ENCODE measurements around the gene SERPIND1.
A peak's percentile ranks its signal among the peaks of the same experiment; 100 is the strongest.
"Not testable (repeated sequence)": the region's sequence is repeated elsewhere in the genome, so short reads cannot be mapped to it uniquely, and the experiment has no call there.

Gene SERPIND1

GRCh38 chr22:20747223-20747622 is 26.7 kb upstream of the SERPIND1 start:
- no peak for DNase-seq (ENCODE audit: low spot score)

- DNase-seq (ENCODE audit: low spot score) = no peak
These were observed 25.8 kb upstream of the SERPIND1 start for GRCh38 chr22:20748082-20748481.

- DNase-seq (ENCODE audit: low spot score) = no peak
These were observed 25.0 kb upstream of the SERPIND1 start for GRCh38 chr22:20748731-20749428.

- DNase-seq (ENCODE audit: low spot score) = no peak
These were observed 24.5 kb upstream of the SERPIND1 start for GRCh38 chr22:20749453-20749852.

GRCh38 chr22:20750461-20751184 is 23.3 kb upstream of the SERPIND1 start:
- DNase-seq (ENCODE audit: low spot score) = peak; percentile 29

GRCh38 chr22:20751185-20751851 is 22.6 kb upstream of the SERPIND1 start:
- no peak for DNase-seq (ENCODE audit: low spot score)

- no peak for DNase-seq (ENCODE audit: low spot score)
These were observed 21.7 kb upstream of the SERPIND1 start for GRCh38 chr22:20752104-20752741.

- DNase-seq (ENCODE audit: low spot score) = no peak
These were observed 21.0 kb upstream of the SERPIND1 start for GRCh38 chr22:20752873-20753272.

GRCh38 chr22:20756846-20757245 is 17.1 kb upstream of the SERPIND1 start:
- DNase-seq (ENCODE audit: low spot score) = no peak

- no peak for DNase-seq (ENCODE audit: low spot score)
These were observed 15.2 kb upstream of the SERPIND1 start for GRCh38 chr22:20758688-20759087.

GRCh38 chr22:20760084-20760483 is 13.8 kb upstream of the SERPIND1 start:
- DNase-seq (ENCODE audit: low spot score) = no peak

- no peak for DNase-seq (ENCODE audit: low spot score)
These were observed 12.4 kb upstream of the SERPIND1 start for GRCh38 chr22:20761536-20761935.

- DNase-seq (ENCODE audit: low spot score) = no peak
These were observed 11.6 kb upstream of the SERPIND1 start for GRCh38 chr22:20762233-20762796.

GRCh38 chr22:20763630-20764470 is 10.1 kb upstream of the SERPIND1 start:
- no peak for DNase-seq (ENCODE audit: low spot score)

GRCh38 chr22:20764471-20764720 is 9.5 kb upstream of the SERPIND1 start:
- no peak for DNase-seq (ENCODE audit: low spot score)

GRCh38 chr22:20764729-20765128 is 9.2 kb upstream of the SERPIND1 start:
- DNase-seq (ENCODE audit: low spot score) = no peak

- no peak for DNase-seq (ENCODE audit: low spot score)
These were observed 8.0 kb upstream of the SERPIND1 start for GRCh38 chr22:20765938-20766337.

GRCh38 chr22:20766530-20766929 is 7.4 kb upstream of the SERPIND1 start:
- no peak for DNase-seq (ENCODE audit: low spot score)

GRCh38 chr22:20769496-20769826 is 4.5 kb upstream of the SERPIND1 start:
- not testable (repeated sequence) for DNase-seq (ENCODE audit: low spot score)

GRCh38 chr22:20771918-20772625 is 1.8 kb upstream of the SERPIND1 start:
- DNase-seq (ENCODE audit: low spot score) = no peak

- no peak for DNase-seq (ENCODE audit: low spot score)
These were observed 969 bp downstream of the SERPIND1 start for GRCh38 chr22:20774882-20775281.

Data from LoVo (cell line).